ENCODE data around the gene DPH7. TPM values are rescaled to one million over a fixed set of nuclear protein-coding genes. Genes with fewer than 3 reads are reported as not detected.
"Not testable (repeated sequence)": the region's sequence is repeated elsewhere in the genome, so short reads cannot be mapped to it uniquely, and the experiment has no call there.

The DPH7 gene
- total RNA-seq, 1 donor from 2014 or later = 13.0 TPM

- Histone ChIP-seq H3K27ac (ENCODE audit: low read depth, low read length) (no peak overlapping the region), H3K9me3 (ENCODE audit: control insufficient read depth in 3 of 3, low read length in 3 of 3) (no peaks in the 10 kb centered on the region), H3K36me3 (ENCODE audit: control insufficient read depth in 3 of 3, insufficient read depth in 3 of 3, low read length in 3 of 3) (peaks cover under 1 to 7% (median 7%) of the 10 kb centered on the region in 3 donors), H3K4me1 (ENCODE audit: control insufficient read depth in 3 of 3, insufficient read depth in 3 of 3, low read length in 3 of 3) (peaks cover 0 to 14% (median 8%) of the 10 kb centered on the region in 3 donors), H3K9ac (ENCODE audit: low read depth in 1 of 3, low read length in 3 of 3) (no peak overlapping the region), H3K4me3 (ENCODE audit: low read length in 3 of 3) (no peak overlapping the region), H3K27me3 (ENCODE audit: control insufficient read depth in 3 of 3, insufficient read depth in 3 of 3, low read length in 3 of 3) (no peaks in the 10 kb centered on the region)
Observed at GRCh38 chr9:137524981-137525317, 53.8 kb downstream of the DPH7 start.

DNA sequence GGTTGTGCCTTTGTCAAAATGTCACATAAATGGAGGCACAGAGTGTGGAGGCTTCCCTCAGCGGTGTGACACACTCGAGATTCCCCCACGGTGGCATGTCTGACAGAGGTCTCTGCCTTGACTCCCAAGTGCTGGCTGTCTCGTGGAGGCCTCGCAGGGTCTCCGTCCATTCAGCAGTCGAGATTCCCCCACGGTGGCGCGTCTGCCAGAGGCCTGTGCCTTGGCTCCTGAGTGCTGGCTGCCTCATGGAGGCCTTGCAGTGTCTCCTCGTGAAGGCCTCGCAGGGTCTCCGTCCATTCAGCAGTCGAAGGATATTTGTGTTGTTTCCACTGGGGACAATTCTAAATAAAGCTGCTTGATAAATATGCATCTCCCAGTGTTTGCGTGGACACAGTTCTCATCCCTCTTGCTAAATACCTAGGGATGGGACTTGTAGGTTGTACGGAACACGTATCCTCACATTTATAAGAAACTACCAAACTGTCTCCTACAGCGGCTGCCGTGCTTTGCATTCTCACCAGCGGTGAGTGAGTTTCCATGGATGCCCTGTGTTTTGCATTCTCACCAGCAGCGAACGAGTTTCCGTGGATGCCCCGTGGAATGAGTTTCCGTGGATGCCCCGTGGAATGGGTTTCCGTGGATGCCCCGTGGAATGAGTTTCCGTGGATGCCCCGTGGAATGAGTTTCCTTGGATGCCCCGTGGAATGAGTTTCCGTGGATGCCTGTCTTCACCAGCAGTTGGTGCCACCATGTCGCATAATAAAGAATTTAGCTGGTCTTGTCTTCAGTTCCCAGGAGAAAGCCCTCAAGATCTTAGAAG lies 54.4 kb downstream of the DPH7 start:
- Histone ChIP-seq H3K36me3 (ENCODE audit: control insufficient read depth in 3 of 3, insufficient read depth in 3 of 3, low read length in 3 of 3) (peaks cover 7 to 11% (median 11%) of the 10 kb centered on the region in 3 donors), H3K27ac (ENCODE audit: low read depth, low read length) (no peak overlapping the region), H3K27me3 (ENCODE audit: control insufficient read depth in 3 of 3, insufficient read depth in 3 of 3, low read length in 3 of 3) (no peaks in the 10 kb centered on the region), H3K9ac (ENCODE audit: low read depth in 1 of 3, low read length in 3 of 3) (no peak overlapping the region), H3K9me3 (ENCODE audit: control insufficient read depth in 3 of 3, low read length in 3 of 3) (no peaks in the 10 kb centered on the region), H3K4me3 (ENCODE audit: low read length in 3 of 3) (no peak overlapping the region), H3K4me1 (ENCODE audit: control insufficient read depth in 3 of 3, insufficient read depth in 3 of 3, low read length in 3 of 3) (peaks cover 0 to 14% (median 8%) of the 10 kb centered on the region in 3 donors)

GRCh38 chr9:137522746-137523455 lies 55.8 kb downstream of the DPH7 start:
- no peak overlapping the region for H3K9ac ChIP-seq (ENCODE audit: low read depth in 1 of 3, low read length in 3 of 3)
- peaks cover 7 to 13% (median 12%) of the 10 kb centered on the region in 3 donors for H3K36me3 ChIP-seq (ENCODE audit: control insufficient read depth in 3 of 3, insufficient read depth in 3 of 3, low read length in 3 of 3)
- H3K27me3 ChIP-seq (ENCODE audit: control insufficient read depth in 3 of 3, insufficient read depth in 3 of 3, low read length in 3 of 3) = no peaks in the 10 kb centered on the region
- H3K9me3 ChIP-seq (ENCODE audit: control insufficient read depth in 3 of 3, low read length in 3 of 3) = no peaks in the 10 kb centered on the region
- H3K27ac ChIP-seq (ENCODE audit: low read depth, low read length) = no peak overlapping the region
- H3K4me3 ChIP-seq (ENCODE audit: low read length in 3 of 3) = no peak overlapping the region
- H3K4me1 ChIP-seq (ENCODE audit: control insufficient read depth in 3 of 3, insufficient read depth in 3 of 3, low read length in 3 of 3) = peaks cover 0 to 14% (median 8%) of the 10 kb centered on the region in 3 donors

DNA sequence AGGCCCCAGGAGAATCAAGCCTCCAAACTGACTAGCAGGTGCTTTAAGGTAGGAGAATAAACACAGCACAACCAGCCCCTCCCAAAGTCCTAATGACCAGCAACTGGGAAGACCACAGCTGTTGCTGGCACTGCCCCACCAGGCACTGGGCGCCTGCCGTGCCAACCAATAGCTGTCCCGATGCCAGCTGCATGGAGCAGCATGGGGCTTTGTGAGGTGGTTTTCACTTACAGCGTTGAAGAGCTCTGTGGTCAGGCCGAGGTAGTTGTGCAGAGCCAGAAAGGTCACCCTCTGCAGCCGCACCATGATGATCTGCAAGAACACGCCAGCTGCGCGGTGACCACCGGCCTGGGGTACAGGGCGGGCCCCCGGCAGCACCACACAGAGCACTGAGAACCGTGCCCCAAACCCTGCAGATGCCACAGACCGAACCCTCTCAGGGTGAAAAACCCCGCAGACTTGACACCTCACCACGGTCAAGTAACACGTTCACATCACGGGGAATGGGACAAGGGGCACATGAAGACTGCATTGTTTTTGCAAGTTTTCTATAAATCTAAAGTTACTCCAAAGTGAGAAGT lies 57.2 kb downstream of the DPH7 start:
- Histone ChIP-seq H3K4me3 (ENCODE audit: low read length in 3 of 3) (no peak overlapping the region), H3K4me1 (ENCODE audit: control insufficient read depth in 3 of 3, insufficient read depth in 3 of 3, low read length in 3 of 3) (peaks cover 0 to 14% (median 8%) of the 10 kb centered on the region in 3 donors), H3K9ac (ENCODE audit: low read depth in 1 of 3, low read length in 3 of 3) (no peak overlapping the region), H3K9me3 (ENCODE audit: control insufficient read depth in 3 of 3, low read length in 3 of 3) (no peaks in the 10 kb centered on the region), H3K27me3 (ENCODE audit: control insufficient read depth in 3 of 3, insufficient read depth in 3 of 3, low read length in 3 of 3) (no peaks in the 10 kb centered on the region), H3K36me3 (ENCODE audit: control insufficient read depth in 3 of 3, insufficient read depth in 3 of 3, low read length in 3 of 3) (peaks cover 7 to 13% (median 12%) of the 10 kb centered on the region in 3 donors), H3K27ac (ENCODE audit: low read depth, low read length) (no peak overlapping the region)

GRCh38 chr9:137520614-137521404 lies 57.9 kb downstream of the DPH7 start:
- Histone ChIP-seq H3K4me3 (ENCODE audit: low read length in 3 of 3) (no peak overlapping the region), H3K4me1 (ENCODE audit: control insufficient read depth in 3 of 3, insufficient read depth in 3 of 3, low read length in 3 of 3) (peaks cover 0 to 14% (median 8%) of the 10 kb centered on the region in 3 donors), H3K27ac (ENCODE audit: low read depth, low read length) (no peak overlapping the region), H3K9ac (ENCODE audit: low read depth in 1 of 3, low read length in 3 of 3) (no peak overlapping the region), H3K36me3 (ENCODE audit: control insufficient read depth in 3 of 3, insufficient read depth in 3 of 3, low read length in 3 of 3) (peaks cover 7 to 13% (median 12%) of the 10 kb centered on the region in 3 donors), H3K27me3 (ENCODE audit: control insufficient read depth in 3 of 3, insufficient read depth in 3 of 3, low read length in 3 of 3) (no peaks in the 10 kb centered on the region), H3K9me3 (ENCODE audit: control insufficient read depth in 3 of 3, low read length in 3 of 3) (no peaks in the 10 kb centered on the region)

GRCh38 chr9:137519553-137519952 lies 59.2 kb downstream of the DPH7 start:
- Histone ChIP-seq H3K36me3 (ENCODE audit: control insufficient read depth in 3 of 3, insufficient read depth in 3 of 3, low read length in 3 of 3) (peaks cover 7 to 16% (median 12%) of the 10 kb centered on the region in 3 donors), H3K9ac (ENCODE audit: low read depth in 1 of 3, low read length in 3 of 3) (no peak overlapping the region), H3K4me3 (ENCODE audit: low read length in 3 of 3) (no peak overlapping the region), H3K9me3 (ENCODE audit: control insufficient read depth in 3 of 3, low read length in 3 of 3) (no peaks in the 10 kb centered on the region), H3K4me1 (ENCODE audit: control insufficient read depth in 3 of 3, insufficient read depth in 3 of 3, low read length in 3 of 3) (peaks cover 0 to 14% (median 8%) of the 10 kb centered on the region in 3 donors), H3K27ac (ENCODE audit: low read depth, low read length) (no peak overlapping the region), H3K27me3 (ENCODE audit: control insufficient read depth in 3 of 3, insufficient read depth in 3 of 3, low read length in 3 of 3) (no peaks in the 10 kb centered on the region)

DNA sequence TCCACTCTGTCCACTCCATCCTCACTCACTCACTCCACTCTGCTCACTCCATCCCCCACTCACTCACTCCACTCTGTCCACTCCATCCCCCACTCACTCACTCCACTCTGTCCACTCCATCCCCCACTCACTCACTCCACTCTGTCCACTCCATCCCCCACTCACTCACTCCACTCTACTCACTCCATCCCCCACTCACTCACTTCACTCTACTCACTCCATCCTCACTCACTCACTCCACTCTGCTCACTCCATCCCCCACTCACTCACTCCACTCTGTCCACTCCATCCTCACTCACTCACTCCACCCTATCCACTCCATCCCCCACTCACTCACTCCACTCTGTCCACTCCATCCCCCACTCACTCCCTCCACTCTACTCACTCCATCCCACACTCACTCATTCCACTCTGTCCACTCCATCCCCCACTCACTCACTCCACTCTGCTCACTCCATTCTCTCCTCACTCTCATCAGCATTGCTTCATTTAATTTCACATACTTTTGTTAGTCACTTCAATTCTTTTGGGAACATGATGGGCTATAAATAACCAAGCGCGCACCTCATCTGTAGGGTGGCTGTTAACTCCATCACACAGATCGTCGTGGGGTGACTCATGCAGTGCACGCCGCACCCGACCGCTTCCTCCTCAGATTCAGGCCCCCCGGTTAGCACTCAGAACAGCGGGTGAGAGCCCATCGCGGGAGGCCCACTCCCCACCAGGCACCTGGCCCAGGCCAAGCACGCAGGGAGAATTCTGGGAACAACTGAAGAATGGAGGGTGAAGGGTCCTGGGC lies 59.9 kb downstream of the DPH7 start:
- Histone ChIP-seq H3K4me1 (ENCODE audit: control insufficient read depth in 3 of 3, insufficient read depth in 3 of 3, low read length in 3 of 3) (peaks cover 0 to 14% (median 8%) of the 10 kb centered on the region in 3 donors), H3K36me3 (ENCODE audit: control insufficient read depth in 3 of 3, insufficient read depth in 3 of 3, low read length in 3 of 3) (peaks cover 7 to 14% (median 10%) of the 10 kb centered on the region in 3 donors)
- H3K4me3 ChIP-seq (ENCODE audit: low read length in 3 of 3); H3K9me3 ChIP-seq (ENCODE audit: control insufficient read depth in 3 of 3, low read length in 3 of 3); H3K27ac ChIP-seq (ENCODE audit: low read depth, low read length); H3K27me3 ChIP-seq (ENCODE audit: control insufficient read depth in 3 of 3, insufficient read depth in 3 of 3, low read length in 3 of 3); H3K9ac ChIP-seq (ENCODE audit: low read depth in 1 of 3, low read length in 3 of 3): not testable (repeated sequence)

DNA sequence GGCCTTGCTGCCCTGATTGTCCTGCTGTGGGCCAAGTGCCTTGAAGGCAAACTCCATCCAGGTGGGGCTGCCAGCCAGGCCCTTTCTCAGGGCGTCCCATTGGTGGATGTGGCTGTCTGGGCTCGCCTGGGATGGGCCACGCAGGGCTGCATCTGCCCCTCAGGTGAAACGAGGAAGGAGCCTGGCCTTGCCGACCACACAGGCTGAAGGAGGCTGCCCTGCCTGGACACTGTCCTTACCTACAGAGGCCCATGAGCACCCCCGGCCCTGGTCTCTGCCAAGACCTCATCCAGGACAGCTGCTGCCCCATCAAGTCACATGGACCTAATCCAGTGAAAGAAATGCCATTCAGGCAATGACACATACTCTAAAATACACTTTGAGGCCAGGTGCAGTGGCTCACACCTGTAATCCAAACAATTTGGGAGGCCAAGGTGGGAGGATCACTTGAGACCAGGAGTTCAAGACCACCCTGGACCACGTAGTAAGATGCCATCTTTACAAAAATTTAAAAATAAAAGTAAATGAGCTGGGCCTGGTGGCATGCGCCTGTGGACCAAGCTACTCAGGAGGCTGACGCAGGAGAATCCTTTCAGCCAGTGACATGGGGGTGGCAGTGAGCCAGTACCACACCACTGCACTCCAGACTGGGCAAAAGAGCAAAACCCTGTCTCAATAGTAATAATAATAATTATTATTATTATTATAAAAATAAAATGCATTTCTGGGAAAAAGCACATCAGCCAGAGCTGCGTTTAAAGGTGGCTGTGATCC lies 62.4 kb downstream of the DPH7 start:
- Histone ChIP-seq H3K9me3 (ENCODE audit: control insufficient read depth in 3 of 3, low read length in 3 of 3) (no peaks in the 10 kb centered on the region), H3K9ac (ENCODE audit: low read depth in 1 of 3, low read length in 3 of 3) (no peak overlapping the region), H3K27me3 (ENCODE audit: control insufficient read depth in 3 of 3, insufficient read depth in 3 of 3, low read length in 3 of 3) (no peaks in the 10 kb centered on the region), H3K36me3 (ENCODE audit: control insufficient read depth in 3 of 3, insufficient read depth in 3 of 3, low read length in 3 of 3) (peaks cover 11 to 14% (median 13%) of the 10 kb centered on the region in 3 donors), H3K4me3 (ENCODE audit: low read length in 3 of 3) (no peak overlapping the region), H3K27ac (ENCODE audit: low read depth, low read length) (no peak overlapping the region), H3K4me1 (ENCODE audit: control insufficient read depth in 3 of 3, insufficient read depth in 3 of 3, low read length in 3 of 3) (peaks cover 0 to 9% (median 4%) of the 10 kb centered on the region in 3 donors)
